Measurements from ENCODE around the gene EYA2.
"Not testable (repeated sequence)": the region's sequence is repeated elsewhere in the genome, so short reads cannot be mapped to it uniquely, and the experiment has no call there.

EYA2 gene

DNA sequence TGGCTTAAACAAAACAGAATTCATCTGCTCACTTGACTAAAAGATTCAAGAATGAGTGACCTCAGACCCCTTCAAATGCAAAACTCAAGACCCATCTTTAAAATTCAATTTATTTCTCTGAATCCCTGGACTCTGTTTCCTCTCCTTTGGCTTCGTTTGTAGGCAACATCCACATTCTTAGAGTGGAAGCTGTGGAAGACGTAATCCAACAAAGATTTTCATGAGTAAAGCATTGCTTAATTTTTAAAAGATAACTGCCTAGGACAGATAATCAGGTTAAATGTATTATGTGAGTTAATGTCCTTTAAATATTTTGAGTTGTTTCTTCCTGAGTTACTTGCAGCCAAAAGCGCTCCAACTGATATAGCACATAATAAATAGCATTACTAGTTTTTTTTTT, 297.3 kb downstream of the EYA2 start:
- no peak for DNase-seq

DNA sequence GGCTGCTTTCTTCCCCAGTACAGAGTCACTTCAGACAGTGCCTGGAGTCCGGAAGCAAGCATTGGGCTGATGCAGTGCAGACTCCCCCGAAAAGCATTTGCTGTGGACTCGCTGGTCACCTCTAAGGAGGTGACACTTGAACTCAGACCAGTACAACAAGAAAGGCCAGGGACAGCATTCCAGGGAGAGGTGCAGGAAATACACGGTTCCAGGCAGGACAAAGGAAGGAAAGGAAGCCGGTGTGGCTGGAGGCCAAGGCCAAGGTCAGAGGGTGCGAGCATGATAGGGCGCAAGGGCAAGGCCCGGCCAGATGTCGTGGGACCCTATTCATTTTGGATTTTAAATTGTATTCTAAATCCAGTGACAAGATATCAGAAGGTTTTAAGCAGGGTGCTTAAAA, 300.9 kb downstream of the EYA2 start:
- no peak for DNase-seq

DNA sequence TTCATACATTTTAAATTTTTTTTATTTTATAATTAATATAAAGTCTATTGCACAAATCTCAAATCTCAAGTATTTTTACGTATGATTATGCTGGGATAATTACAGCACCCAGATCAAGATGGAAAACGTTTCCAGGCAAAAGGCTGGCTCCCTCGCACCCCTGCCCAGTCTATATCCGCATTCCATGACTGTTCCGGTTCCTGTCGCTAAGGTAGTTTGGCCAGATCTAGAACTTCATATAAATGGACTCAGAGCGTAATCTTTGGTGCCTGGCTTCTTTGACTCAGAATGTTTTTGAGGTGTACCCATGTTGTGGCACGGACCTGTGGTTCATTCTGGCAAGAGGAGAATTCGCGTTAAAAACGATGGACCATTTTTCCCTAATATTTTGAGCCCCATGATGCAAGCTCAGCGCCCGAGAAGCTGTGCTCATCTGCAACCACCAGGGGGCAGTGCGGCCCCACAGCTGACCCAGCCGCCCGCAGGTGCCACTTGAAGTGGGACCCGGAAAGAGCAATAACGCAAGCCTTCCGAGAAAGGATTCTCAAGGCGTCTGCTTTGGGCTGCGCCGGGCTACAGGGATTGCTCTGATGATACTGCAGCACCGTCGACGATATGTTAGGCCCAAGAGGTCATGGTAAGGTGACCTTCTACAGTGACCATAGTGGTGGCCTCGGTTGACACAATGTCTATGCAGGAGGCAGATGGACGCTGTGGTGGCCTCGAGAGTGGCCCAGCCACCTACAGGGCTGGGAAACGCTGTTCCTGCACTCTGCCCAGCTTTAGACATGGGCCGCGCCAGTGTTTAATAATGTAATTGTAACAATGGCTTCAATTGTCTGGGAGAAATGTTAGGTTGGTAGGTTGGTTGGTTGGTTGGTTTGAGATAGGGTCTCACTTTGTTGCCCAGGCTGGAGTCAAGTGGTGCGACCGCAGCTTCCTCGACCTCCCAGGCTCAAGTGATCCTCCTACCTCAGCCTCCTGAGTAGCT, 301.7 kb downstream of the EYA2 start:
- peak; percentile 62 for DNase-seq

DNA sequence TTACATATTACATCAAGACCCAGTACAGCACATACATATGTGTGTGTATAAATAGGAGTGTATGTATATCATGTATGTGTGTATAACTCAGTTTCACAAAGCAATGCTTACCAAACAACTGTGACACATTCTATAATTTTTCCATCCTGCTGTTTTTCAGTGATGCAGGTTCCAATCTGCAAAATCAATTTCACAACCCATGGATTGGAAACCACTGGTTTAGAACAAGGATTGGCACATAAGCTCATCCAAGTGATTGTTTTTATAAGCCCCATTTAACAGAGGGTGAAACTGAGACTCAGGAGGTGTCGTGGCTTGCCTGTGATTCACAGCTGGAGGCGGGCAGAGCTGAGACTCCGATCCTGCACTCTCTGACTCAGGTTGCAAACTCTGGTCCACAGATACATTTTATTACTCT, 303.6 kb downstream of the EYA2 start:
- no peak for DNase-seq

DNA sequence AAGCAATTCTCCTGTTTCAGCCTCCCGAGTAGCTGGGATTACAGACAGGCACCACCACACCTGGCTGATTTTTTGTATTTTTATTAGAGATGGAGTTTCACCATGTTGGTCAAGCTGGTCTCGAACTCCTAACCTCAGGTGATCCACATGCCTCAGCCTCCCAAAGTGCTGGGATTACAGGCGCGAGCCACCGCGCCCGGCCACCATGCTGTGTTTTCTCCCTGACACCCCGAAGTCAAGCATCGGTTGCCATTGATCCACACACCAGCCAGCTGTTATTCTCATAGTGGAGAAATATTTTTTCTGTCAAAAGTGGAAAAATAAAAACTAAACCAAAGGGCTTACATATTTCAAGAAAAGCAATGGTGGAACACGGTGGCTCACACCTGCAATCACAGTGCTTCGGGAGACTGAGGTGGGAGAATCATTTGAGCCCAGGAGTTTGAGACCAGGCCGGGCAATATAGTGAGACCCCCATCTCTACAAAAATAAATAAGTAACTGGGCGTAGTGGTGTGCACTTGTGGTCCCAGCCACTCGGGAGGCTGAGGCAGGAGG, 304.4 kb downstream of the EYA2 start:
- no peak for DNase-seq

DNA sequence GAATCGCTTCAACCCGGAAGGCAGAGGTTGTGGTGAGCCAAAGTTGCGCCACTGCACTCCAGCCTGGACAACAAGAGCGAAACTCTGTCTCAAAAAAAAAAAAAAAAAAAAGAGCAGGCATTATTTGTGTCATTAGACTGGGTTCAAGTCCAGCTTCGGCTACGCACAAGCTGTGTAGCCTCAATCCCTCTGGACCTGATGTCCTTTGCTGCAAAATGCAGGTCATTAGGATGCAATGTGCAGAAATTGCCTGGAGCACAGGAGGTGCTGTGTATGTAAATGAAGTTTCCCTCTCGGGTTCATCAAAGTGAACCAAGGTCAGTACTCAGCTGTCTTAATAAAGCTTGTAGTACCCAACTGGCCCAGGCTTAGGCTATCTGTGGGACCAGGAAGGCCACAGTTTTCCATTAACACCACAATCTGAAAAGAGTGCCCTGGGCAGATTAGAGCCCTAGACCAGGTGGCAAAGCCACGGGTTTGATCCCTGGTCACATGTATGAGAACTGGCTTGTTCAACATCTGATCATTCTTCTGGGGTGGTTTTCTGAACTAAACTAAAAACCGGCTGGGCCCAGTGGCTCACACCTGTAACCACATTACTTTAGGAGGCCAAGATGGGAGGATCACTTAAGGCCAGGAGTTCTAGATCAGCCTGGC, 306.6 kb downstream of the EYA2 start:
- DNase-seq = no peak

DNA sequence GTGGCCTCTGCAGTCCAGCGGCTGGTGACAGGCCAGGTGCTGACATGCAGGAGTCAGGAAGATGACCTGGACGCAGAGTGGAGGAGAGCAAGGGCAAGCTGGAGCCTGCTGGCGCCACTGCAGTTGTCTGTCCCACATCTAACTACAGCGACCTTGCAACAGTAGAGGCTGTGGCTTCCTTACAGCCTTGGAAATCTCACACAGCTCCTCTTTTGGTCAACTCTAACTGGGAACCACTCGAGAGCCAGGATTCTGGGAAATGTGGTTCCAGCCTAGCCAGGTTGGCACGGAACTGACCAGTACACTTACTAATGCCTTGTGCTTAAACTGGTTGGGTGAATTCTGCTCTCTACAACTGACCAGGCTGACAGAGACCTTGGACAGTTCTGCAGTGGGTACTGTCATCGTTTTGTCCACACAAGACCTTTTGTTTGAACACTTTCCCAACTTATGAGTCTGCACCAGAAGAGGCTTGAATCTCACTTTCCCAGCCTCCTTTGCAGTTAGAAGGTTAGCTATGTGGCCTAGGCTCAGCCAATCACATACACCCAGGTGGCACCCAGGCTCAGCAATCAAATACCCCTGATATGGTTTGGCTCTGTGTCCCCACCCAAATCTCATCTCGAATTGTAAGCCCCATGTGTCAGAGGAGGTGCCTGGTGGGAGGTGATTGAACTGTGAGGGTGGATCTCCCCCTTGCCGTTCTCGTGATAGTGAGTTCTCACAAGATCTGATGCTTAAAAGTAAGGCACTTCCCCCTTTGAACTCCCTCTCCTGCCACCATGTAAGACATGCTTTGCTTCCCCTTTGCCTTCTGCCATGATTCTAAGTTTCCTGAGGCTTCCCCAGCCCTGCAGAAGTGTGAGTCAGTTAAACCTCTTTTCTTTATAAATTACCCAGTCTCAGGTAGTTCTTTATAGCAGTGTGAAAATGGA, 308.4 kb downstream of the EYA2 start:
- no peak for DNase-seq

DNA sequence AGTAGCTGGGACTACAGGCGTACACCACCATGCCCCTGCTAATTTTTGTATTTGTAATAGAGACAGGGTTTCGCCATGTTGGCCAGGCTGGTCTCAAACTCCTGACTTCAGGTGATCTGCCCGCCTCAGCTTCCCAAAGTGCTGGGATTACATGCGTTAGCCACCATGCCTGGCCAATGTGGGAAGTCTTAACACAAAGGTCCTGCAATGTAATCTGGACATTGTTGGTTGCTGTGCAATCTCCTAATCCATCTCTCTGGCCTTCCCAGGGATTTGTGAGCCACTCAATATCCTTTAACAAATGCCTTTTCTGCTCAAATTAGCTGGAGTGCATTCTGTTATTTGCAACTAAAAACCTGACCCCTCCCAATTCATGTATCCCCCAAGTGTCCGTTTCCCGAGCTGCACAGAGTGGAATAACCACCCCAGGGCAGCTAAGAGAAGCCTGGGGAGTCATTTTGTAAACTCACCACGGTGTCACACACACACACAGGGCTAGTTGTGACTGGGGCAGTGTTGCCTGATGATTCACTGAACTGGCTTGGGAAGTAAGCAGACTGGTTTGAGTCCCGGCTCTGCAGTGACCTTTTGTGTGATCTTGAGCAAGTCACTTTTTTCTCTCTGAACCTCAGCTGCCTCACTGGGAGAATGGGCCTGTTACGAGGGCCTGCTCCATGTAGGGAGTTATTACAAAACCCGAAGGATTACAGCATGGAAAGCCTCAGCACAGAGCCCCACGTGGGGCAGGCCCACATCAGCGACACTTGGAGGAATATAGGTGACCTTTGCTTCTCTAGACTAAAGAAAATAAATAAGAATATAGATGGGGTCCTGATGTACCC, 309.6 kb downstream of the EYA2 start:
- no peak for DNase-seq

DNA sequence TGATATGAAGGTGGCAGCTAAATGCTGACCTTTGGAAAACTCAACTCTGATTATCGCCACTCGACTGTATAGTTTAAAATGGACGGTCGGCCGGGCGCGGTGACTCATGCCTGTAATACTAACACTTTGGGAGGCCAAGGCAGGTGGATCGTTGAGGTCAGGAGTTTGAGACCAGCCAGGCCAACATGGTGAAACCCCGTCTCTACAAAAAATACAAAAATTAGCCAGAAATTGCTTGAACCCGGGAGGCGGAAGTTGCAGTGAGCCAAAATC, 310.1 kb downstream of the EYA2 start:
- not testable (repeated sequence) for DNase-seq

DNA sequence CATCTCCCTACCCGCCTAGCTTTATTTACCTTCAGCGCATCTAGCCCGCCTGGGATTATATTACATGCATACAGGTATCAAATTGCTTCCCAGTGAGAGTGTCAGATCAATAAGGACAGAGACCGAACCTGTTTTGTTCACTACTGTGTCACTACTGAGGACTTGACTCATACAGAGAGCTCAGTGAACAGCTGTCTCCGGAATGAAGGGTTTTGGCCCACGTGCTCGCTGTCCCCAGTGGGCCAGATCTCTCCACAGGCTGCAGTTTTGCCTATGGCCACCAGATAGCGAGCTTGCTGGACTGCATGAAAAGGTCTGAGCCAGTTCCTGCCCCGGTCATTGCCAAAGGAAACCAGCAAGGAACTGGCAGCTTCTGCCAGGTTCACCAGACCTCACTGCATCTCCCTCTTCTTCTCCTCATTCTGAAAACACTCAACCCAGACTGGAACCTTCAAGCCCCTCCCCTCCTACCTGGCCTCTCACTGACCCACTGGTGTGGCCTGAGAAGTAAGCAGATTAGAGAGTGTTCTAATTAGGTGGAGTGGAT, 311.0 kb downstream of the EYA2 start:
- no peak for DNase-seq

DNA sequence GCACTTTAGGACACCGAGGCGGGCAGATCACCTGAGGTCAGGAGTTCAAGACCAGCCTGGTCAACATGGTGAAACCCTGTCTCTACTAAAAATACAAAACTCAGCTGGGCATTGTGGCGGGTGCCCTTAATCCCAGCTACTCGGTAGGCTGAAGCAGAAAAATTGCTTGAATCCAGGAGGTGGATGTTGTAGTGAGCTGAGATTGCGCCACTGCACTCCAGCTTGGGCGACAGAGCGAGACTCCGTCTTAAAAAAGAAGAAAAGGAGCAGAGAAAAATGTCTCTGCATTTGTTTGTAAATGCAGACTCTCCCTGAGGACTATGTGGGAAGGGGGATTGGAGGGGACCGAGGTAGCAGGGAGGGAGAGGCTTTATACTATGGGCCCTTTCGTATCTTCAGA, 311.9 kb downstream of the EYA2 start:
- DNase-seq = not testable (repeated sequence)

DNA sequence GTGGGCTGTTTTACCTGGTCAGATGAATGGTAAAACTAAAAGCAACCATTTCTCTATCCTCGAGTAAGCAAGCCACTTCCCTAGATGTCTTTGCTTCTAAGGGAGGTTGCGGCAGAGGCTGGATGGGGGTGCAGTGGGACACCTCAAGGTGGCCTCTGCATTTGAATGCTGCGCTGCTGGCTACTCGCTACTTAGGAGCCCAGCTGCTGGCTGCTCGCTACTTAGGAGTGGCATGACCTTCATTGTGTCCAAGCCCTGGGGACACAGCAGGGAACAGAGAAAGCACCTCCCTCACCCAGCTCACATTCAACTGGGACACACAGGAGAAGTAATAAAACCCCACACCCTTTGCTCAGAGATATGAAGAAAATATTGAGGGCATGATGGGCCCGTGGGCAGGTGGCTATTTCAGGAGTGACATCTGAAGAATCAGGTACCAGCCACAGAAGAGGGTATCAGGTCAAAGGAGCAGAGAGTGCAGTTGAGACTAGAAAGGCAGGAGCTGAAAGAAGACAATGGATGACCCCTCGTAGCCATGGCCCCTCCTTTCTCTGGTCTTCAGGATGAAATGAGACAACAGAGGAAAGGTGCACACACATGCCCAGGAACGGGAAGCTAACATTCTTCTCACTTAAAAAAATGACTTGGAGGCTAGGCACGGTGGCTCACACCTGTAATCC, 312.5 kb downstream of the EYA2 start:
- DNase-seq = no peak

DNA sequence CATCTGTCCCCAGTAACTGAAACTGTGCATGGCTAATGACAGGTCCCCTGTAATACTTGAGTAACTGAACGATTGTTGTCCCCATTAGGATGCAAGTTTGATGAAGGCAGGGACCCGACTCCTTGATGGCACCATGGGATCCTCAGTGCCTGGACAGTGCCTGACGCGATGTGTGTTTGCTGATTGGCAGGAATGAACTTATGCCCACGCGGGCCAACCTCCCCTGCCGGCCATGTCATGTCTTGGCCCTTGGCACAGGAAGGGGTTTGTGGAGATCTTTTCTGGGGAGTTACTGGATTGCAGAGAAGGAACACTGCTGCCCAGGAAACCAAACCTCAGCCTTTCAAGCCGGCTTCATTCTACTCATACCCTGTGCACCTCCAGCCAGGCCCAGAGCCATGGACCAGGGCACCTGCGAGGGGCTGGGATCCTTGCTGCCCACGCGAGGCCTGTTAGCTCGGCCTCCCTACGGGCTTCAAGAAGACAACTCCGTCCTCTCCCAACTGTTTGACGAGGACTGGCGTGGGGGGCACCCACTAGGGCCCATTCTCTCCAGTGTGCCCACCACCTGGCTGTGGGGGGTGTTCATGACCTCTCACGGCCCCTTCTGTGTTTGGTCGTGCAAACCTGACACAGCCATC, 314.0 kb downstream of the EYA2 start:
- DNase-seq = no peak

DNA sequence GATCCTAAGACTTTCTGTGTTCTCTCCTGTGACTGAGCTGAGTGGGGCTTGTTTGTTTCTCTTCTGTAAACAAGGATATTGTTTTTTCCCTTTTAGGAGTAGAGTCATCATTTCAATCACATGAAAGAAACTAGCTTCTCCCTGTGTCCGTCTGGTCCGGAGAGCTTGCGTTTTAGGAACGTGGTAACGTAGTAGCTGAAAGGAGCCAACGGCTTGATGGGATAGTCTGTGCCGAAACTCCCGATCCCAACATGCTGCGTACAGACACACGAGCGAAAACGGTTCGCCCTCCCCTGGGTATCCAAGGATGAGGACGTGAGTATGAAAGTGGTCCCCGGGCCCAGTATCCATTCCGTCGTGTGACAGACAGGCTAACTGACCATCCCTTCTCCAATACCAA, 315.3 kb downstream of the EYA2 start:
- DNase-seq = no peak

DNA sequence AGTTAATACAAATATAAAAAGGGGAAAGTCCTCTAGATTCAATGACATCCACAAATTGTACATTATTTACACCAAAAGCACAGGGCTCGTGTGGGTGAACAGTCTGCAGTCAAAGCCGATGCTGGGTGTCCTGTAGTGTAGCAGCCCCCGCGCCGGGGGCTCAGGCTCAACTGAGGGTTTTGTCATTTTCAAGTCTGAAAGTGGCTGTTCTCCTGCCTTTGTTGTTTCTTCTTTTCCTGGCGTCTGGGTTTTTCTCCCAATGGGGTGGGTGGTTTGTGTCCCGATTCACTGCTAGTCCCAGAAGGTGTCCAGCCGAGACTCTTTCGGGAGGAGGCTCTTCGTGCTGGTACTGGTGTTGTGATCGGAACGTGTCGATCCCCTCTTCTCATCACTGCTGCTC, 315.8 kb downstream of the EYA2 start:
- DNase-seq = no peak

DNA sequence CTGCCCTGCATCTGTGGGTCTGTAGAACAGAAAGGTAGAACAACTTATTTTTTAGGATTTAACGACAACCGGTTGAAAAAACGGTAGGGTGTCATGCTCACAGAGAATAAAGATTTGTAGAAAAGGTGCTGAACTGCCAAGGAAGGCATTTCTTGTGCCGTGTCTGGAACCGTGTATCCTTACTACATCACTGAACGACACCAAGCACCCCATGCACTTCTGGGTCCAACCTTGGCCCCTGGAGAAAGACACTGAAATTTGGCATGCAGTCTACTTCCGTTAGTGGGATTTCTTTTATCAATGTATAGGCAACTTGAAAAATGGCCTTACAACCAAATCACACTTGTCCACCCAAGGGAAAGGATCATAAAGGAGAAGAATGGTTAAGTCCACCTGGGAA, 316.4 kb downstream of the EYA2 start:
- no peak for DNase-seq

DNA sequence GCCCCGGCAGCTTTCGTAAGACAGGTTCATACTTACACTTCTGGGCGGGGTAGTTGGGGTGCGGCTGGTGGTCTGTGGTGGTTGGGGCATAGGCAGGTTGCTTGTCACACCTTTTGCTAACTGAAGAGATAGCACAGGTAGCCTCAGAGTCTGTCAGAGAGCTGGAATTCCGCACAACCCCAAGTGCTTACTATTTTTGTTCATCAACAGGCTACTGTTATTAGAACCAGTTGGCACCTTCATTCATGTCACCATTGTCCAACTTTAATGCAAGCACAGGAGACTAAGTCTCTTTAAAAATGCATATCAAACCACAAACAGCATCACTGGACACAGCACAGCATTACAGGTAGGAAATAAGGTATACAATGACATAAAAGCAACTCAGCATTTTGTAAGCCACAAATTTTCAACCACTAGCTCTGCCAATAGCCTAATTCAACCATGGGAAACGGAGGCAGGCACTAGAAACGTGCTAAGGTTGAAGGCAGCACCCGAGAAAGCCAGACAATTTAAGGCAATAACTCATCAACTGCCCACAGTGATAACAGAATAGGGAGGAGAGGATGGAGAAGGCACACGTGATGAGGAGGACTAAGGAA, 318.1 kb downstream of the EYA2 start:
- no peak for DNase-seq

DNA sequence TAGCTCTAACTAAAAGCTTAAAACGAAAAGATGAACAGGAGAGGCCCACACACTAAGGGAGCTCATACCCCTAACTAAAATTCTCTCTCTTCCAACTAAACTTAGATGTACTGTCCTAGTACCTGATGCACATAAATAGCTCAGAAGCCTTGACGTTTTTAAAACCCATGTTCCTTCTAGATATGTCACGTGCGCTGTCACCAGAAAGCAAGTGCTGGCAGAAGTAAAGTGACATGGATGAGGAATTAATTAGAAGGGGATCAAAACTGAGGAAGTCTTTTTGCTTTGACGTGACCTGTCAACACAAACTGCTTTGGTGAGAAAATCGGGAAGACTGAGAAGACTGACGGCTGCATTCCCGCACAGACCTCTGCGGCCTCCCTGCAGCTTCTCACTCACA, 319.3 kb downstream of the EYA2 start:
- no peak for DNase-seq

DNA sequence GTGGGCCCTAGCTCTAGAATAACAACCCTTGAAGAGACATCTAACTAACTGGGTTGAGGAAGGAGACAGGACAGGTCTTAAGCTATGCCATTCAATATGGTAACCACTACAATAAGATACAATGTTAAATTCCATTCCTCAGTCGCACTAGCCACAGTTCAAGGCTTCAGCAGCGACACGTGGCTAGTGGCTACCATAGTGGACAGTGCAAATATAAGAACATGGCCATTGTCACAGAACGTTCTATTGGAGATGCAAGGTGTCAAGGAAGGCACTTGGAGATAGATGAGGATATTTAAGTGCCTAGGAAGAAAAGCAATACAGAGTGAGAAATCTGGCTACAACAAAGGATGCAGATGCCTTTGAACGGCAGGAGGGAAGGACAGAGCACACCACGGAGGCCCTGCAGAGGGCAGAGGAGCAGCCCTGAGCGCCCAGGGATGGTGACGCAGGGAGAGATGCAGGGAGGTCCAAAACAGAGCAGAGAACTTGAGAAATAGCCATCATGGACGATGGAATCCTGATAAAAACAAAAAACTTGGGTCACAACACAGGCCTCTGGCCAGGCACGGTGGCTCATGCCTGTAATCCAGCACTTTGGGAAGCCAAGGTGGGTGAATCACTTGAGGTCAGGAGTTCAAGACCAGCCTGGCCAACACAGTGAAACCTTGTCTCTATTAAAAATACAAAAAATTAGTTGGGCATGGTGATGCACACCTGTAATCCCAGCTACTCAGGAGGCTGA, 321.2 kb downstream of the EYA2 start:
- no peak for DNase-seq

Data from activated CD4-positive, alpha-beta T cell treated with anti-CD3 and anti-CD28 coated beads for 1 hour (primary cell).